GM20431 (cell line): ENCODE measurements around the gene ANTXRL.
"Not testable (repeated sequence)": the region's sequence is repeated elsewhere in the genome, so short reads cannot be mapped to it uniquely, and the experiment has no call there.

ENCODE experiments used
- in situ Hi-C: fragments of 300-500 bp; cut with MseI, MboI; formaldehyde crosslinking; loops from one replicate; pipeline ENCODE4 v1.15.0; 2020; ENCODE audit warnings: low sequenced_read_pairs; ENCODE audit not compliant: unreplicated experiment

Gene ANTXRL

GRCh38 chr10:46291817-46292572 lies 5.2 kb downstream of the ANTXRL start:
- in situ Hi-C loops = loop anchor here (25.0 kb wide), 1 partner anchor 1095 kb away; the partner anchor contains the start of gene ZNF488

- in situ Hi-C loops = loop anchor here (25.0 kb wide), 1 partner anchor 1095 kb away; the partner anchor contains the start of gene ZNF488
Measured at GRCh38 chr10:46292573-46293023, 5.8 kb downstream of the ANTXRL start.

DNA sequence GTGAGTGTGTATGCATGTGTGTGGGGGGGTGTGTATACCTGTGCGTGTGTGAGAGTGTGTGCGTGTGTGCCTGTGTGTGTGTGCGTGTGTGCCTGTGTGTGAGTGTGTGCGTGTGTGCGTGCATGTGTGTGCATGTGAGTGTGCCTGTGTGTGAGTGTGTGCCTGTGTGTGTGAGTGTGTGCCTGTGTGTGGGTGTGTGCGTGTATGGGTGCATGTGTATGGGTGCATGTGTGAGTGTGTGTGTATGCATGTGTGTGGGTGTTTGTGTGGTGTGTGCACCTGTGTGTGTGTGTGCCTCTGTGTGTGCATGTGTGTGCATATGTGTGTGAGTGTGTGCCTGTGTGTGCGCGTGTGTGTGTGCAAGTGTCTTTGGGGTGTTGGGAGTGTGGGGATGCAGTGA lies 6.4 kb downstream of the ANTXRL start:
- in situ Hi-C loops = loop anchor here (25.0 kb wide), 1 partner anchor 1094 kb away; the partner anchor contains the start of gene ZNF488

DNA sequence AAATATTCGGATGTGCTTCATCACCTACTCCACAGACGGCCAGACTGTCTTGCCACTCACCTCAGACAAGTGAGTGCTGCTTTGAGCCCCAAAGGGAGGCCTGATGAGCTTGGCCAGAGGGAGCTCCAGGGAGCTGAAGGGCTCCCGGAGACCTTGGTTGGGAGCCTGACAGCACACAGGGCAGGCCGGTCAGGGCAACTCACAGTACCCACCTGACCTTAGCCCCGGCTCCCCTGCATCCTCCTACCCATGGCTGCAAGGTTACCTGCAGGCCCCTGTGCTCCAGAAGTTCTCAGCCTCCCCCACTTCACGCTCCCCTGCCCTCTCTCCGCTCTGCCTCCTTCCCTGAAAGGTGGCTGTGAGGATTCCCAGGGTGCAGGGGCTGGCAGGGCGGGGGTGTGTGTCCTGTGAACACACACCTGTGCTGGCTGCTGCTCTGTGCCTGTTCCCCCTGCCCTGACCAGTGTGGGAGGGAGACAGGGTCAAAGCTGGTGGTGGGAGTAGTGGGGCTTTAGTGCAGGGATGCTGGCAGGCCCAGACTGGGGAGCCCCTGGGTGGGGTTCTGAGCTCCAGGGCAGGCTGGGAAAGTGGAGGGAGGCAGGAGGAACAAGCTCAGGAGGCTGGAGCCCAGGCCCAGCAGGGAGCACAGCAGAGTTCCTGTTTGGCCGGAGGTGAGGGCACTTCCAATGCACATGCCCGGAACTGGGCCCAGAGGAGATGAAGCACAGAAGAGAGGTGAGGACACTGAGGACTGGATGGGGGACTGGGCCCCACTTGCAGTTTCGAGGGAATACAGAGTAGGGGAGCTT lies 7.2 kb downstream of the ANTXRL start:
- in situ Hi-C loops = loop anchor here (25.0 kb wide), 1 partner anchor 1093 kb away; the partner anchor contains the start of gene ZNF488

DNA sequence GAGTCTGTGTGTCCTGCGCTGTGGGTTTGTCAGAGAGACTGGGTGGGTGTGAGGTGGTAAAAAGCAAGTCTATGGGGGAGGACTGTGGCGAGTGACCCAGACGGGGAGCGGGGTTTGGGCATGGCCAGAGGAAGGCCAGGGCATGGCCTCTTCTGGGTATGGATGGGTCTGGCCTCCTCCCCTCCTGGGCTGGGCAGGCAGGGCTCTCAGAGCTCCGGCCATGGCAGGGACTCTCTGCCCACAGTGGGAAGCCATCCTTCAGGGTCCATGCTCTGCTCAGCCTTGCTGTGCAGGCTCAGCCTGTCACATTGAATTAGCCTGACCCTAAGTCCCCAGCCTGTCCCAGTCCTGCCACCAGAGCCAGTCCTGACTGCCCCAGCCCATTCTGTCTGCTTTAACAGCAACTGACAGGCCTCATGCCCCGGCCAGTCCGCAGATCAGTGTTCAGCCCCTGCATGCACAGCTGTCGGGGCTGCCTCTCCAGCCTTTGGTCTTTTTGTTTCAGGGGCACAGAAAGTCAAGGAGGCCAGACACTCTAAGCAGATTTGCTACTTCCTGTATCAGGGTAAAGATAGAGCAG lies 7.9 kb downstream of the ANTXRL start:
- in situ Hi-C loops = loop anchor here (25.0 kb wide), 1 partner anchor 1093 kb away; the partner anchor contains the start of gene ZNF488

DNA sequence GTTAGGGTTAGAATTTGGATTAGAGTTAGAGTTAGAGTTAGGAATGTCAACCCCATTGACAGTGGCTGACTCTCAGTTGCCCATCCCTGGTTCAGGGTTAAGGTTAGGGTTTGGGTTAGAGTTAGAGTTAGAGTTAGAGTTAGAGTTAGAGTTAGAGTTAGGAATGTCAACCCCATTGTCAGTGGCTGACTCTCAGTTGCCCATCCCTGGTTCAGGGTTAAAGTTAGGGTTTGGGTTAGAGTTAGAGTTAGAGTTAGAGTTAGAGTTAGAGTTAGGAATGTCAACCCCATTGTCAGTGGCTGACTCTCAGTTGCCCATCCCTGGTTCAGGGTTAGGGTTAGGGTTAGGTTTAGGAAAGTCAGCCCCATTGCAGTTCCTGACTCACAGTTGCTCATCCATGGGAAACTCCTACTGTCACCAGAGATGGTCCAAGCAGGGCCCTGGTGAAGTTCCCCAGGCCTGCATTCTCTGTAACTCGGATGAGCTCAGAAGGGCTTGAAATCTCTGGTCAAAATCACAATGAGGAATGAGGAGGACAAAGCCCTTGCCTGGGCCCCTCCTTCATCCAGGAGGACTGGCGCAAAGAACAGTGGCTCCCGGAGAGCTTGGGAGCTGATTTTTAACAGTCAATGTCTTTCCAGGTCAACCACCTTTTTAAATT lies 8.7 kb downstream of the ANTXRL start:
- in situ Hi-C loops = loop anchor here (25.0 kb wide), 1 partner anchor 1092 kb away; the partner anchor contains the start of gene ZNF488

DNA sequence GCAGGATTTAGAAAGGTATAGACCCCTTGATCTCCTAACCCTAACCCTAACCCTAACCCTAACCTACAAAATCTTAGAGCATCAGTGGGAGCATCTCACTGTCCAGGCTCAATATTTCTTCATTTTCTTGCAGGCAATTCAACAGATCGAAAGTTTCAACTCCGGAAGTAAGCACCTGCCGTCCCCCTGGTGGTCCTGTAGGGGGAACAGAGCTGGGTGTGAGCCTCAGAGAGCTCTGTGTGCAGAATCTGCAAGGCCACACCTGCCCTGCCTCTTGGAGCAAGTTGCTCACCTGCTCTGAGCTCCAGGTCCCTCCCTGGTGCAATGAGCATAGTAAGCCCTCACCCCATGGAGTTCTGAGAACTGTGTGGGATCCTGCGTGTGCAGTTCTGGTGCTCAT lies 9.3 kb downstream of the ANTXRL start:
- in situ Hi-C loops = loop anchor here (25.0 kb wide), 1 partner anchor 1091 kb away; the partner anchor contains the start of gene ZNF488

DNA sequence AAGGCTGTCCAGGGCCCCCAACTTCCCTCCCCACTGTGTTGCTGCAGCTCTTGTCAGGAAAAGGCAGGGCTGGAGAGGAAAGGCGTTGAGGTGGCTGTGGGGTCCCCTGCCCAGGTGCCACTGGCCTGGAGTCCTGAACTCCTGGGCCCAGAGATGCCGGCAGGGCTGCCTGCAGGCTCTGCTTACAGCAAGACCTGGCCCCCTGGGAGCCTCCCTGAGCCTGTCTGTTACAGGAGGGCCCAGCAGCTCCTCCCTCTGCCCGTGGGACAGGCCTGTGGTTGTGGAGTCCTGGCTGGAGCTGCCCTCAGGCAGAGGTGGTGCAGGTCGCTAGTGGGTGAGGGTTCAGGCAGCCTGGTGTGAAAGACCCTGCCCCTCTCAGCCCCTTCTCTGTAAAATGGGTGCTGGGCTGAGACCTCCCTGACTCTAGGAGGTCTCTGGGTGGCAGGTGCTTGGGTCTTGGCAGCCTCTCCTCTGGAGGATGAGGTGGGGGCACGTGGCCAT lies 9.9 kb downstream of the ANTXRL start:
- in situ Hi-C loops = loop anchor here (25.0 kb wide), 1 partner anchor 1091 kb away; the partner anchor contains the start of gene ZNF488

GRCh38 chr10:46297406-46298204 lies 10.8 kb downstream of the ANTXRL start:
- in situ Hi-C loops = loop anchor here (25.0 kb wide), 1 partner anchor 1090 kb away; the partner anchor contains the start of gene ZNF488

- in situ Hi-C loops = loop anchor here (25.0 kb wide), 1 partner anchor 1089 kb away; the partner anchor contains the start of gene ZNF488
Measured at GRCh38 chr10:46298477-46299285, 11.9 kb downstream of the ANTXRL start.

DNA sequence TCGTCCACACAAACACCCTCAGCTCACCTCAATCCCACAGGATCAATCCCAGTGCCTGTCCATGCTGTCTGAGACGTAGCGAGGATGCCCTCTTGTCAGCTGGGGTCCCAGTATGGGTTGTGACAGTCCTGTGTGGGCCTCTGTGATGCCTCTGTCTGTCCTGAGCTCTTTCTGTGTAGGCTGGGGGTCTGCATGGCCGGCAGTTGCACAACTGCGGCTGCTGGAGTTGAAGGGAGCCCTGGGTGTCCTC lies 12.4 kb downstream of the ANTXRL start:
- in situ Hi-C loops = loop anchor here (25.0 kb wide), 1 partner anchor 1088 kb away; the partner anchor contains the start of gene ZNF488

GRCh38 chr10:46299536-46300369 lies 13.0 kb downstream of the ANTXRL start:
- in situ Hi-C loops = loop anchor here (25.0 kb wide), 1 partner anchor 1088 kb away; the partner anchor contains the start of gene ZNF488

DNA sequence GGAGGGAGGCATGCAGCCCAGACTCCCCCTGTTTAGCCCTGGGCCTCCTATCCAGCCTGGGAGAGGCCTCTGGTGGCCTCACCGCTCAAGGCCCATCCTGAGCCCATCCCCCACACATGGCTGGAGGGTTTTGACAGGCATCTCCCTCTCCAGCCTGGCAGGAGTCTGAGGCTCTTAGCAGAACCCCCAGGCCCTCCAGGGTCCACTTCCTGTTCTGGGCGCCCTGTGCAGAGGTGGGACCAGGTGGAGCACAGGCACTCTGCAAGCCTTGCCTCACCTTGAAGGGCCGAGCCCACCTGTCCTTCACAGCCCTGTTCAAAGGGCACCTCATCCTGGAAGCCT lies 13.5 kb downstream of the ANTXRL start:
- in situ Hi-C loops = not testable (repeated sequence)

GRCh38 chr10:46301056-46301645 lies 14.4 kb downstream of the ANTXRL start:
- in situ Hi-C loops = no loop called here

DNA sequence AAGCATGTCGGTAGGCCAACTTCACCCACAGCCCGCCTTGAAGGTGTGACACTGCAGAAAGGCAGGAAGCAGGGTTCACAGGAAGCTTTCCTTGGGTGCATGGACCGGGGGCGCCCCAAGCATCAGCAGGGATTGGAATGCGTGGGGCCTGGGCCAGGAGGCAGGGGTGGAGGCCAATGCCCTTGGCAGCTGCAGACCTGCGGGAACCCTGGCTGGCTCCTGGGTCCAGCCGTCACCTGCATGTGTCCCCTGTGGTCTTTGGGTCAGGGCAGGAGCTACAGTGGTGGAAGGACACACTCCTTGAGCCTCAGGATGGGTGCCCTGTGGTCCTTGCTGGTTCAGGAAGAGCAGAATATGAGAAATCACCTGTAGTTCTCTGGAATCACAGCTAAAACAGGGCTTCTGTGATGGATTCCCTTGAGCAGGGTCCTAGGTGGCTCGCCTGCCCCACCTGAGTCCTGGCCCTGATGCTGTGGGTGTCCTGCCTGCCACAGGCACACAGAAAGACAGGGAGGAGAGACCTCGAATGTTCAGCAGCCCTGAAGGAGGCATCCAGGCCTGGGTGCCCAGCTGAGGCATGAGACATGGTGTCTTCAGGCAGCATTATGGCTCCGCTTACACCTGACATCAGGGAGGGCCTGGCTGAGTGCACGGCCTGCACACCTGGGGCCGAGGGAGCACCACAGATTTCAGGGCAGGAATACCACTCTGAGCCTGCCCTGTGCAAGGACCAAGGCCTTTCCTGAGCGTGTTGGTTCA lies 15.1 kb downstream of the ANTXRL start:
- in situ Hi-C loops = no loop called here

DNA sequence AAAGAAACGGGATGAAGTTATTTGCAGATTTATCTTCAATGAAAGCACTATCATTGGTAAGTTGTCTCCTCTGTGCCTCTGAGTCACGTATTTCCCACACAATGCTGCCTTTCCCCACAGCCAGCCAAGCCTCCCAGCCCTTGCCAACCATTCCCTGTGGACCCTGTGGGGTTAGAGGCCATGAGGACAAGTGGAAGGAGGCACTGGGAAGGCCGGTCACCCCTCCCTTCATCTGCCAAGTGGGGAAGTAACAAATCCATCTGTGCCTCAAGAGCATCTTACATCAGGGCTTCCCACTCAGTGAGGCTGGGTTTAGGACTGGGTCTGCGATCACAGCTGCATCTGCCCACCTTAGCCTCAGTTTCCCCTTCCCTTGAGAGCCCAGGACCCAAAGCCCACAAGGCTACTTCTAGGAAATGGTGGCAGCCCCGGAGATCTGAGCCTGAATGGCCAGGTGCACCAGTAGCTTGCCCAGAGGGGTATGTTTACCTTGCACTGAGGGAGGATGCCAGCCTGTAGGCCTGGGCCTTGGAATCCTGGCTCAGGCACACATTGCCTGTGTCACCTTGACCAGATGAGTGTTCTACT lies 16.1 kb downstream of the ANTXRL start:
- in situ Hi-C loops = not testable (repeated sequence)
